ENCODE results near the gene ART3. TPM values are rescaled to one million over a fixed set of nuclear protein-coding genes. Genes with fewer than 3 reads are reported as not detected.
A peak's percentile ranks its signal among the peaks of the same experiment; 100 is the strongest.

The ART3 gene
- total RNA-seq, 1 donor from 2014 or later, result not detected

- H3K27me3 Mint-ChIP-seq, result no peaks in the 10 kb centered on the region
- intact Hi-C loops (cut with micrococcal nuclease), result no loop called here
- POLR2A ChIA-PET, result no interaction called here
- peaks cover 49% of the 10 kb centered on the region for H3K36me3 Mint-ChIP-seq (ENCODE audit: low read depth)
- no peak overlapping the region for H3K27ac Mint-ChIP-seq
- no peak for TF ChIP-seq CTCF (IDR thresholded peaks at IDR 0.05)
- DNase-seq, result no peak
- no peak for ATAC-seq (ENCODE audit: low read depth)
- no peak overlapping the region for H3K4me3 Mint-ChIP-seq
- CTCF ChIA-PET, result interaction anchor here (1.3 kb wide), 1 partner anchor 12 kb away, joined by 3 read pairs; no protein-coding TSS in a partner anchor
- peaks cover 33% of the 10 kb centered on the region for H3K4me1 Mint-ChIP-seq
- H3K9me3 Mint-ChIP-seq, result no peaks in the 10 kb centered on the region
These were observed 70.0 kb downstream of the ART3 start for GRCh38 chr4:76144546-76144945.

- CTCF ChIA-PET, result no interaction called here
These were observed 73.1 kb downstream of the ART3 start for GRCh38 chr4:76147454-76148141.

GRCh38 chr4:76148142-76148865 is 73.8 kb downstream of the ART3 start, which contains the start of gene NUP54:
Gene NUP54, minus strand, starts transcription at chr4:76148397. Its CDS starts 23 bp downstream, at chr4:76148374.
- Mint-ChIP-seq H3K4me1 (peaks cover 33% of the 10 kb centered on the region), H3K27ac (peak within 1 kb of the TSS; percentile 94), H3K27me3 (no peaks in the 10 kb centered on the region), H3K4me3 (peak within 1 kb of the TSS; percentile 98), H3K36me3 (ENCODE audit: low read depth) (peaks cover 12% of the 10 kb centered on the region), H3K9me3 (no peaks in the 10 kb centered on the region)
- TF ChIP-seq CTCF (IDR thresholded peaks at IDR 0.05), result no peak
- intact Hi-C loops (cut with micrococcal nuclease), result loop anchor here (1.0 to 5.0 kb wide), 8 partner anchors 50 to 1714 kb away; partner anchors contain the start of genes MRPL1, NAAA, RCHY1 and SCARB2
- ChIA-PET CTCF (interaction anchor here (0.9 kb wide), 1 partner anchor 31 kb away, joined by 3 read pairs; no protein-coding TSS in a partner anchor), POLR2A (interaction anchor here (0.8 to 2.2 kb wide), 7 partner anchors 9 to 210 kb away, joined by 3 to 6 read pairs (median 3); partner anchors contain the start of gene SDAD1)
- peak; percentile 98 for ATAC-seq (ENCODE audit: low read depth)
- DNase-seq, result peak; percentile 93

More at GRCh38 chr4:76147454-76148141, 73.1 kb downstream of the ART3 start:
- intact Hi-C loops (cut with micrococcal nuclease), result loop anchor here (1.0 to 5.0 kb wide), 8 partner anchors 51 to 1715 kb away; partner anchors contain the start of genes MRPL1, NAAA, RCHY1 and SCARB2
- peak; percentile 26 for ATAC-seq (ENCODE audit: low read depth)
- Mint-ChIP-seq H3K27me3 (no peaks in the 10 kb centered on the region), H3K4me3 (peak overlapping the region; percentile 98), H3K36me3 (ENCODE audit: low read depth) (peaks cover 19% of the 10 kb centered on the region), H3K27ac (peak overlapping the region; percentile 94), H3K9me3 (no peaks in the 10 kb centered on the region), H3K4me1 (peaks cover 33% of the 10 kb centered on the region)
- POLR2A ChIA-PET, result interaction anchor here (1.0 to 2.2 kb wide), 5 partner anchors 8 to 157 kb away, joined by 3 to 6 read pairs (median 4); partner anchors contain the start of gene SDAD1
- no peak for DNase-seq
- TF ChIP-seq CTCF (IDR thresholded peaks at IDR 0.05), result no peak

GRCh38 chr4:76153356-76153755 is 78.8 kb downstream of the ART3 start:
- intact Hi-C loops (cut with micrococcal nuclease), result no loop called here

More at GRCh38 chr4:76153356-76153755, 78.8 kb downstream of the ART3 start:
- ChIA-PET CTCF (no interaction called here), POLR2A (no interaction called here)
- Mint-ChIP-seq H3K27me3 (no peaks in the 10 kb centered on the region), H3K4me3 (no peak overlapping the region), H3K36me3 (ENCODE audit: low read depth) (peaks cover 7% of the 10 kb centered on the region), H3K4me1 (peaks cover 9% of the 10 kb centered on the region), H3K9me3 (peaks cover 5% of the 10 kb centered on the region), H3K27ac (no peak overlapping the region)
- DNase-seq (no peak), ATAC-seq (ENCODE audit: low read depth) (no peak)
- no peak for TF ChIP-seq CTCF (IDR thresholded peaks at IDR 0.05)
